ENCODE data around the gene PROSER3. TPM values are rescaled to one million over a fixed set of nuclear protein-coding genes. Genes with fewer than 3 reads are reported as not detected.

The PROSER3 gene
- total and polyA plus RNA-seq, 2 of the 4 experiments (the other 2 are of a cell fraction), result 5.4 to 21.8 TPM

DNA sequence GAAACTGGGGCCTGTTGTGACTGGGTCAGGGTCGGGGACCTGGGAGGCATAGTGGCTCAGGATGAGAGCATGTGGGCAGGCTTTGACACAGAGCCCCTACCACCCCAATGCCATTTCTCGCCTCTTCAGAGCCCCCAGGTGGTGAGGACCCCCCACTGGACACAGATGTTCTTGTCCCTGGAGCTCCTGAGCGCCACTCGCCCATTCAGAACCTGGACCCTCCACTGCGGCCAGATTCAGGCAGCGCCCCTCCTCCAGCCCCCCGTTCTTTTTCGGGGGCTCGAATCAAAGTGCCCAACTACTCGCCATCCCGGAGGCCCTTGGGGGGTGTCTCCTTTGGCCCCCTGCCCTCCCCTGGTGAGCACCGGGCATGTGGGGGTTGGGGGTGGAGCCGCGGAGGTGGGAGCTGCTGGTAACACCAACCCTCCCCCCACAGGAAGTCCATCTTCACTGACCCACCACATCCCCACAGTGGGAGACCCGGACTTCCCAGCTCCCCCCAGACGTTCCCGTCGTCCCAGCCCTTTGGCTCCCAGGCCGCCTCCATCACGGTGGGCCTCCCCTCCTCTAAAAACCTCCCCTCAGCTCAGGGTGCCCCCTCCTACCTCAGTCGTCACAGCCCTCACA, 26.1 kb upstream of the PROSER3 start:
- TF ChIP-seq MAZ (IDR thresholded peaks at IDR 0.05; ENCODE audit: borderline replicate concordance, low read depth, low read length) (no peak), FOS (IDR thresholded peaks at IDR 0.05; ENCODE audit: low read depth, low read length) (no peak), POLR2A (IDR thresholded peaks at IDR 0.05; ENCODE audit: low read depth, low read length) (no peak), MXI1 (IDR thresholded peaks at IDR 0.05; ENCODE audit: borderline replicate concordance, low read depth, low read length) (no peak), RFX5 (IDR thresholded peaks at IDR 0.05; ENCODE audit: low read depth, low read length) (no peak), SMC3 (IDR thresholded peaks at IDR 0.05; ENCODE audit: low read depth, low read length) (no peak), RAD21 (IDR thresholded peaks at IDR 0.05; ENCODE audit: low read length) (no peak), CEBPB (IDR thresholded peaks at IDR 0.05; ENCODE audit: low read depth, low read length) (no peak), NFE2L2 (IDR thresholded peaks at IDR 0.05; ENCODE audit: low read depth, low read length) (no peak), BHLHE40 (IDR thresholded peaks at IDR 0.05; ENCODE audit: low read depth, low read length) (no peak), CHD1 (IDR thresholded peaks at IDR 0.05; ENCODE audit: low read depth, low read length) (no peak), MAFK (IDR thresholded peaks at IDR 0.05; ENCODE audit: low read depth, low read length) (no peak), RCOR1 (IDR thresholded peaks at IDR 0.05; ENCODE audit: insufficient replicate concordance, low read length) (no peak)
- TF ChIP-seq, protein P1, sequence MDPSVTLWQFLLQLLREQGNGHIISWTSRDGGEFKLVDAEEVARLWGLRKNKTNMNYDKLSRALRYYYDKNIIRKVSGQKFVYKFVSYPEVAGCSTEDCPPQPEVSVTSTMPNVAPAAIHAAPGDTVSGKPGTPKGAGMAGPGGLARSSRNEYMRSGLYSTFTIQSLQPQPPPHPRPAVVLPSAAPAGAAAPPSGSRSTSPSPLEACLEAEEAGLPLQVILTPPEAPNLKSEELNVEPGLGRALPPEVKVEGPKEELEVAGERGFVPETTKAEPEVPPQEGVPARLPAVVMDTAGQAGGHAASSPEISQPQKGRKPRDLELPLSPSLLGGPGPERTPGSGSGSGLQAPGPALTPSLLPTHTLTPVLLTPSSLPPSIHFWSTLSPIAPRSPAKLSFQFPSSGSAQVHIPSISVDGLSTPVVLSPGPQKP (IDR thresholded peaks at IDR 0.05; ENCODE audit: borderline replicate concordance, low read depth, low read length), result no peak
- TF ChIP-seq, protein P2, sequence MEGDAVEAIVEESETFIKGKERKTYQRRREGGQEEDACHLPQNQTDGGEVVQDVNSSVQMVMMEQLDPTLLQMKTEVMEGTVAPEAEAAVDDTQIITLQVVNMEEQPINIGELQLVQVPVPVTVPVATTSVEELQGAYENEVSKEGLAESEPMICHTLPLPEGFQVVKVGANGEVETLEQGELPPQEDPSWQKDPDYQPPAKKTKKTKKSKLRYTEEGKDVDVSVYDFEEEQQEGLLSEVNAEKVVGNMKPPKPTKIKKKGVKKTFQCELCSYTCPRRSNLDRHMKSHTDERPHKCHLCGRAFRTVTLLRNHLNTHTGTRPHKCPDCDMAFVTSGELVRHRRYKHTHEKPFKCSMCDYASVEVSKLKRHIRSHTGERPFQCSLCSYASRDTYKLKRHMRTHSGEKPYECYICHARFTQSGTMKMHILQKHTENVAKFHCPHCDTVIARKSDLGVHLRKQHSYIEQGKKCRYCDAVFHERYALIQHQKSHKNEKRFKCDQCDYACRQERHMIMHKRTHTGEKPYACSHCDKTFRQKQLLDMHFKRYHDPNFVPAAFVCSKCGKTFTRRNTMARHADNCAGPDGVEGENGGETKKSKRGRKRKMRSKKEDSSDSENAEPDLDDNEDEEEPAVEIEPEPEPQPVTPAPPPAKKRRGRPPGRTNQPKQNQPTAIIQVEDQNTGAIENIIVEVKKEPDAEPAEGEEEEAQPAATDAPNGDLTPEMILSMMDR (conservative IDR thresholded peaks at IDR 0.05; ENCODE audit: low read depth, low read length), result no peak
- TF ChIP-seq, protein P3, sequence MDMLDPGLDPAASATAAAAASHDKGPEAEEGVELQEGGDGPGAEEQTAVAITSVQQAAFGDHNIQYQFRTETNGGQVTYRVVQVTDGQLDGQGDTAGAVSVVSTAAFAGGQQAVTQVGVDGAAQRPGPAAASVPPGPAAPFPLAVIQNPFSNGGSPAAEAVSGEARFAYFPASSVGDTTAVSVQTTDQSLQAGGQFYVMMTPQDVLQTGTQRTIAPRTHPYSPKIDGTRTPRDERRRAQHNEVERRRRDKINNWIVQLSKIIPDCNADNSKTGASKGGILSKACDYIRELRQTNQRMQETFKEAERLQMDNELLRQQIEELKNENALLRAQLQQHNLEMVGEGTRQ (IDR thresholded peaks at IDR 0.05; ENCODE audit: low read depth, low read length), result no peak
- Histone ChIP-seq H4K5ac (ENCODE audit: low read depth, low read length) (no peak overlapping the region), H2BK15ac (ENCODE audit: low read depth, low read length) (no peak overlapping the region), H3K14ac (replicated peaks; ENCODE audit: low read depth, low read length) (no peak overlapping the region), H2BK120ac (ENCODE audit: low read depth, low read length) (no peak overlapping the region), H4K20me1 (ENCODE audit: insufficient read depth, low read length) (peaks cover 9% of the 10 kb centered on the region), H4K8ac (ENCODE audit: low read depth in 2 of 2, low read length in 2 of 2) (no peak overlapping the region), H3K4me1 (ENCODE audit: control insufficient read depth, insufficient read depth, low read length) (no peaks in the 10 kb centered on the region), H2AFZ (replicated peaks; ENCODE audit: low read length, poor library complexity) (no peak overlapping the region), H2BK5ac (ENCODE audit: low read depth, low read length, poor library complexity, severe bottlenecking) (no peak overlapping the region), H3K9me3 (ENCODE audit: control insufficient read depth, insufficient read depth, low read length) (no peaks in the 10 kb centered on the region), H3K4me3 (ENCODE audit: insufficient read depth, low read depth, low read length) (no peak overlapping the region), H2BK20ac (ENCODE audit: low read depth, low read length) (no peak overlapping the region), H3K23ac (ENCODE audit: low read depth, low read length) (no peak overlapping the region), H3K18ac (ENCODE audit: low read depth, low read length) (no peak overlapping the region), H3K9ac (ENCODE audit: low read depth, low read length) (no peak overlapping the region), H2AK9ac (replicated peaks; ENCODE audit: low read depth, low read length, poor library complexity) (no peak overlapping the region), H3K36me3 (ENCODE audit: control insufficient read depth, insufficient read depth, low read length) (peaks cover 90% of the 10 kb centered on the region), H3K4me2 (ENCODE audit: low read depth, low read length) (no peak overlapping the region), H3K9me1 (ENCODE audit: insufficient read depth, low read length) (no peaks in the 10 kb centered on the region), H3K27me3 (ENCODE audit: control insufficient read depth, insufficient read depth, low read length) (no peaks in the 10 kb centered on the region), H2AK5ac (ENCODE audit: low read depth, low read length) (no peak overlapping the region), H3K27ac (ENCODE audit: insufficient read depth, low read length) (no peak overlapping the region), H4K91ac (ENCODE audit: insufficient read depth, low read depth, low read length) (no peak overlapping the region), H3K79me1 (ENCODE audit: low read depth in 1 of 2, low read length in 2 of 2) (peaks cover 0 to 22% of the 10 kb centered on the region in 2 experiments; a peak in 3 of 4 replicates), H3K56ac (ENCODE audit: extremely low read depth, insufficient read depth, low read length) (no peak overlapping the region), H3K4ac (ENCODE audit: low read depth, low read length) (no peak overlapping the region)
- 63% methylated on average over 4 of the region's 21 CpGs; no CpG with 5 or more reads in 1 of the 2 experiments for WGBS, 2 experiments (ENCODE audit: extremely low coverage in 2 of 2, insufficient read length in 1 of 2)
- ChIA-PET POLR2A (ENCODE audit: unreplicated experiment) (no interaction called here), CTCF (no interaction called here)
- ATAC-seq (ENCODE audit: low read depth) (no peak), DNase-seq (no peak)
- BruUV-seq (replicated peaks), result no TSS peak
- dilution Hi-C loops (cut with HindIII; ENCODE audit: low sequenced_read_pairs, unreplicated experiment), result no loop called here
- in situ Hi-C loops (cut with MboI; ENCODE audit: low sequenced_read_pairs), result no loop called here
- intact Hi-C loops (cut with micrococcal nuclease), result no loop called here

Data from IMR-90 (cell line).